Measurements from ENCODE around the gene KATNB1.

KATNB1 gene

GRCh38 chr16:57690782-57691471 lies 44.6 kb upstream of the KATNB1 start:
- no peak overlapping the region for H3K27ac ChIP-seq
- TF ChIP-seq ZFX (IDR thresholded peaks at IDR 0.05) (no peak), CTCF (conservative IDR thresholded peaks at IDR 0.05) (no peak)

- TF ChIP-seq CTCF (conservative IDR thresholded peaks at IDR 0.05) (no peak), ZFX (IDR thresholded peaks at IDR 0.05) (no peak)
- no peak overlapping the region for H3K27ac ChIP-seq
Measured at GRCh38 chr16:57692636-57693035, 42.9 kb upstream of the KATNB1 start.

- TF ChIP-seq CTCF (conservative IDR thresholded peaks at IDR 0.05): no peak
- TF ChIP-seq ZFX (IDR thresholded peaks at IDR 0.05): no peak
- no peak overlapping the region for H3K27ac ChIP-seq
Measured at GRCh38 chr16:57693550-57693949, 42.0 kb upstream of the KATNB1 start.

- TF ChIP-seq ZFX (IDR thresholded peaks at IDR 0.05) (no peak), CTCF (conservative IDR thresholded peaks at IDR 0.05) (no peak)
- no peak overlapping the region for H3K27ac ChIP-seq
Measured at GRCh38 chr16:57694231-57694724, 41.3 kb upstream of the KATNB1 start.

- TF ChIP-seq CTCF (conservative IDR thresholded peaks at IDR 0.05) (no peak), ZFX (IDR thresholded peaks at IDR 0.05) (no peak)
- no peak within 1 kb of the TSS for H3K27ac ChIP-seq
Measured at GRCh38 chr16:57694725-57695679, 40.6 kb upstream of the KATNB1 start, which contains the start of gene DRC7. TSS of gene DRC7 (plus strand) at chr16:57694806. CDS start at chr16:57697950, 3,144 bp downstream.

GRCh38 chr16:57695680-57696069 lies 39.9 kb upstream of the KATNB1 start:
- TF ChIP-seq ZFX (IDR thresholded peaks at IDR 0.05) (no peak), CTCF (conservative IDR thresholded peaks at IDR 0.05) (no peak)
- no peak overlapping the region for H3K27ac ChIP-seq

GRCh38 chr16:57696240-57696639 lies 39.3 kb upstream of the KATNB1 start:
- TF ChIP-seq ZFX (IDR thresholded peaks at IDR 0.05) (no peak), CTCF (conservative IDR thresholded peaks at IDR 0.05) (no peak)

More at GRCh38 chr16:57696240-57696639, 39.3 kb upstream of the KATNB1 start:
- no peak overlapping the region for H3K27ac ChIP-seq
